Prostate gland (tissue), 2 donors: ENCODE data around the gene CRPPA. TPM values are rescaled to one million over a fixed set of nuclear protein-coding genes. Genes with fewer than 3 reads are reported as not detected.

Experiments
- DNase-seq: peaks from one replicate; pipeline ENCODE4 v3.0.0-alpha.2; 2019; ENCODE audit warnings: low spot score
- H3K27ac ChIP-seq, 2 donors: fragments of 200-600 bp; sonication (generic); 2 replicates each; pipeline ENCODE4 v1.5.1; 2017 to 2019
- H3K27me3 ChIP-seq: fragments of 200-600 bp; sonication (generic); replicated peaks from 2 replicates; pipeline ENCODE4 v1.5.1; 2019; ENCODE audit not compliant: insufficient read depth
- H3K36me3 ChIP-seq, 2 donors: fragments of 200-600 bp; sonication (generic); 1 replicate in 1 of 2; 2 replicates in 1 of 2; pipeline versions ENCODE4 v1.5.1 to v1.8.1; 2017 to 2019
- H3K4me1 ChIP-seq: fragments of 200-600 bp; sonication (generic); replicated peaks from 2 replicates; pipeline ENCODE4 v1.5.1; 2019
- H3K4me3 ChIP-seq, 2 donors: fragments of 200-600 bp; sonication (generic); 2 replicates each; pipeline ENCODE4 v1.5.1; 2017 to 2019
- H3K9me3 ChIP-seq: fragments of 200-600 bp; sonication (generic); 2 replicates; pipeline ENCODE4 v1.5.1; 2017
- CTCF ChIP-seq, 4 experiments: fragments of 200-600 bp in 2 of 4; fragments of 450-650 bp in 2 of 4; sonication (generic) in 2 of 4; IDR thresholded peaks; 1 replicate in 3 of 4; 2 replicates in 1 of 4; pipeline ENCODE4 v1.5.1; 2016 to 2019; ENCODE audit warnings: antibody characterized with exemption in 4 of 4, mild to moderate bottlenecking in 2 of 4, moderate library complexity in 2 of 4
- POLR2A ChIP-seq: fragments of 450-650 bp; IDR thresholded peaks from one replicate; pipeline ENCODE4 v1.6.1; 2016; ENCODE audit warnings: antibody characterized with exemption, mild to moderate bottlenecking
- POLR2AphosphoS5 ChIP-seq: sonication (generic); formaldehyde crosslinking; IDR thresholded peaks from one replicate; pipeline ENCODE4 v1.6.1; 2017; ENCODE audit warnings: antibody characterized with exemption
- WGBS: methylation state at CpG from one replicate; pipeline ENCODE4 v1.1.5; 2018; 5-methylcytosine and 5-hydroxymethylcytosine counted together
- intact Hi-C: fragments of 100-400 bp; cut with DNase I; formaldehyde crosslinking; loops from one replicate; pipeline ENCODE4 v1.14.2; 2022
- total RNA-seq, 2 donors: library from RNA; depleted of rRNA; stranded (reverse); fragments of >200 nt; gene quantifications; one replicate each; pipeline ENCODE4 v1.1.0, GENCODE V29; 2016

Gene CRPPA
- total RNA-seq, 2 donors from 2014 or later, result 1.6 to 3.7 TPM

- Histone ChIP-seq H3K36me3 (no peaks in the 10 kb centered on the region), H3K27me3 (no peaks in the 10 kb centered on the region), H3K27ac (peak overlapping the region in 1 of 2 donors; percentile 94), H3K4me3 (no peak overlapping the region), H3K4me1 (no peaks in the 10 kb centered on the region), H3K9me3 (no peaks in the 10 kb centered on the region)
- TF ChIP-seq POLR2A (no peak), POLR2AphosphoS5 (no peak), CTCF (IDR thresholded peaks at IDR 0.05) (no peak)
- DNase-seq, result no peak
- 62% methylated on average over 10 of the region's 10 CpGs for WGBS
- intact Hi-C loops, result loop anchor here (5.0 kb wide), 1 partner anchor 227 kb away; the partner anchor contains the start of genes ANKMY2 and BZW2
Measured at GRCh38 chr7:16419859-16420258, 1.5 kb downstream of the CRPPA start.

GRCh38 chr7:16419126-16419525 lies 2.2 kb downstream of the CRPPA start:
- no peak overlapping the region for H3K27ac ChIP-seq
- intact Hi-C loops, result no loop called here
- H3K27me3 ChIP-seq, result no peaks in the 10 kb centered on the region
- no peak for DNase-seq
- no peak overlapping the region for H3K4me3 ChIP-seq
- TF ChIP-seq POLR2A (no peak), POLR2AphosphoS5 (no peak), CTCF (IDR thresholded peaks at IDR 0.05) (no peak)
- no peaks in the 10 kb centered on the region for H3K9me3 ChIP-seq
- 94% methylated on average over 1 of the region's 1 CpG for WGBS
- no peaks in the 10 kb centered on the region for H3K4me1 ChIP-seq
- H3K36me3 ChIP-seq, result no peaks in the 10 kb centered on the region

- no peak for DNase-seq
- H3K4me1 ChIP-seq, result no peaks in the 10 kb centered on the region
- TF ChIP-seq POLR2A (no peak), POLR2AphosphoS5 (no peak), CTCF (IDR thresholded peaks at IDR 0.05) (no peak)
- H3K36me3 ChIP-seq, result no peaks in the 10 kb centered on the region
- 98% methylated on average over 1 of the region's 1 CpG for WGBS
- intact Hi-C loops, result no loop called here
- H3K27me3 ChIP-seq, result no peaks in the 10 kb centered on the region
- H3K27ac ChIP-seq, result no peak overlapping the region
- H3K9me3 ChIP-seq, result no peaks in the 10 kb centered on the region
- H3K4me3 ChIP-seq, result no peak overlapping the region
Measured at GRCh38 chr7:16417906-16418305, 3.4 kb downstream of the CRPPA start.

GRCh38 chr7:16416289-16417282 lies 4.8 kb downstream of the CRPPA start:
- H3K4me1 ChIP-seq, result no peaks in the 10 kb centered on the region
- no peaks in the 10 kb centered on the region for H3K9me3 ChIP-seq
- no peaks in the 10 kb centered on the region for H3K36me3 ChIP-seq
- 90% methylated on average over 7 of the region's 7 CpGs for WGBS
- TF ChIP-seq POLR2A, result no peak
- TF ChIP-seq CTCF (IDR thresholded peaks at IDR 0.05), result no peak
- TF ChIP-seq POLR2AphosphoS5, result no peak
- no peaks in the 10 kb centered on the region for H3K27me3 ChIP-seq
- no peak for DNase-seq
- intact Hi-C loops, result no loop called here
- H3K27ac ChIP-seq, result no peak overlapping the region
- no peak overlapping the region for H3K4me3 ChIP-seq
